Erythroblast (primary cell): ENCODE measurements around the gene BMP5.

Source experiments
- DNase-seq, 2 experiments: peaks; one replicate each; lab custom pipeline; 2025; lab: John Stamatoyannopoulos, UW
- GATA1 ChIP-seq: IDR thresholded peaks from 2 replicates; pipeline ENCODE4 v1.6.1; 2011; ENCODE audit warnings: low read depth, mild to moderate bottlenecking, control low read depth, low read length, moderate library complexity
- POLR2A ChIP-seq: IDR thresholded peaks from 2 replicates; pipeline ENCODE4 v1.6.1; 2011; ENCODE audit warnings: mild to moderate bottlenecking, low read length

BMP5 gene

GRCh38 chr6:55853008-55854001 lies 22.1 kb downstream of the BMP5 start:
- TF ChIP-seq GATA1 (no peak), POLR2A (no peak)

GRCh38 chr6:55841341-55841740 lies 34.0 kb downstream of the BMP5 start:
- TF ChIP-seq POLR2A = no peak
- TF ChIP-seq GATA1 = no peak
- no peak for DNase-seq

More at GRCh38 chr6:55853008-55854001, 22.1 kb downstream of the BMP5 start:
- no peak for DNase-seq

- TF ChIP-seq POLR2A (no peak), GATA1 (no peak)
- DNase-seq = no peak
These were observed 36.3 kb downstream of the BMP5 start for GRCh38 chr6:55839080-55839479.

- DNase-seq = no peak
- no peak for TF ChIP-seq GATA1
- no peak for TF ChIP-seq POLR2A
These were observed 38.4 kb downstream of the BMP5 start for GRCh38 chr6:55836945-55837344.

GRCh38 chr6:55836481-55836880 lies 38.9 kb downstream of the BMP5 start:
- TF ChIP-seq POLR2A (no peak), GATA1 (no peak)
- DNase-seq = no peak

GRCh38 chr6:55835220-55835619 lies 40.2 kb downstream of the BMP5 start:
- DNase-seq = no peak
- TF ChIP-seq POLR2A (no peak), GATA1 (no peak)

- no peak for DNase-seq
- TF ChIP-seq GATA1 (no peak), POLR2A (no peak)
These were observed 42.1 kb downstream of the BMP5 start for GRCh38 chr6:55833284-55833683.

GRCh38 chr6:55827818-55828522 lies 47.4 kb downstream of the BMP5 start:
- no peak for DNase-seq
- no peak for TF ChIP-seq GATA1
- no peak for TF ChIP-seq POLR2A

- TF ChIP-seq GATA1 (no peak), POLR2A (no peak)
- no peak for DNase-seq
These were observed 48.4 kb downstream of the BMP5 start for GRCh38 chr6:55826941-55827340.

GRCh38 chr6:55825402-55826051 lies 49.9 kb downstream of the BMP5 start:
- DNase-seq = no peak
- no peak for TF ChIP-seq GATA1

- TF ChIP-seq POLR2A (no peak), GATA1 (no peak)
- DNase-seq = no peak
These were observed 52.6 kb downstream of the BMP5 start for GRCh38 chr6:55822815-55823214.

GRCh38 chr6:55822005-55822404 lies 53.4 kb downstream of the BMP5 start:
- no peak for DNase-seq
- TF ChIP-seq POLR2A (no peak), GATA1 (no peak)

GRCh38 chr6:55820696-55821095 lies 54.7 kb downstream of the BMP5 start:
- no peak for DNase-seq
- no peak for TF ChIP-seq POLR2A
- no peak for TF ChIP-seq GATA1

- TF ChIP-seq GATA1 (no peak), POLR2A (no peak)
- no peak for DNase-seq
These were observed 55.6 kb downstream of the BMP5 start for GRCh38 chr6:55819811-55820210.
